Hepatic stellate cell (primary cell): ENCODE results near the gene FAM184A.

Experiments
- DNase-seq: peaks from one replicate; pipeline ENCODE4 v3.0.0; 2011; ENCODE audit warnings: low spot score

Gene FAM184A

GRCh38 chr6:118967239-118967638 lies 111.2 kb downstream of the FAM184A start:
- DNase-seq = no peak

- no peak for DNase-seq
Measured at GRCh38 chr6:118965843-118966370, 112.6 kb downstream of the FAM184A start.

GRCh38 chr6:118965371-118965770 lies 113.1 kb downstream of the FAM184A start:
- no peak for DNase-seq

GRCh38 chr6:118963003-118963402 lies 115.5 kb downstream of the FAM184A start:
- DNase-seq = no peak

- no peak for DNase-seq
Measured at GRCh38 chr6:118959903-118960302, 118.6 kb downstream of the FAM184A start.

GRCh38 chr6:118953391-118953790 lies 125.1 kb downstream of the FAM184A start:
- DNase-seq = no peak

GRCh38 chr6:118952683-118953082 lies 125.8 kb downstream of the FAM184A start:
- no peak for DNase-seq

- no peak for DNase-seq
Measured at GRCh38 chr6:118945217-118945616, 133.2 kb downstream of the FAM184A start.

GRCh38 chr6:118940770-118941169 lies 137.7 kb downstream of the FAM184A start:
- no peak for DNase-seq

GRCh38 chr6:118939683-118940082 lies 138.8 kb downstream of the FAM184A start:
- no peak for DNase-seq

- DNase-seq = no peak
Measured at GRCh38 chr6:118935978-118936703, 142.3 kb downstream of the FAM184A start.

GRCh38 chr6:118935331-118935668 lies 143.2 kb downstream of the FAM184A start:
- DNase-seq = no peak

- DNase-seq = peak; percentile 82
Measured at GRCh38 chr6:118934461-118935330, 143.8 kb downstream of the FAM184A start, which contains the start of gene MCM9. TSS of gene MCM9 (minus strand) at chr6:118935159. CDS start at chr6:118931723, 3,436 bp downstream.

GRCh38 chr6:118933855-118934460 lies 144.5 kb downstream of the FAM184A start:
- no peak for DNase-seq

- no peak for DNase-seq
Measured at GRCh38 chr6:118932421-118932820, 146.0 kb downstream of the FAM184A start.

- no peak for DNase-seq
Measured at GRCh38 chr6:118931436-118931835, 147.0 kb downstream of the FAM184A start.

- DNase-seq = no peak
Measured at GRCh38 chr6:118930680-118931079, 147.8 kb downstream of the FAM184A start.

- no peak for DNase-seq
Measured at GRCh38 chr6:118923035-118923434, 155.4 kb downstream of the FAM184A start.

- DNase-seq = no peak
Measured at GRCh38 chr6:118921084-118921483, 157.4 kb downstream of the FAM184A start.

GRCh38 chr6:118918329-118918725 lies 160.1 kb downstream of the FAM184A start:
- DNase-seq = no peak

- no peak for DNase-seq
Measured at GRCh38 chr6:118917546-118918328, 160.7 kb downstream of the FAM184A start.

- no peak for DNase-seq
Measured at GRCh38 chr6:118914598-118914997, 163.9 kb downstream of the FAM184A start.
